GM13977 (cell line): ENCODE measurements around the gene CFAP119.

Experiments used
- DNase-seq: peaks from one replicate; pipeline ENCODE4 v3.0.0; 2012; ENCODE audit warnings: low spot score
- in situ Hi-C: fragments of 300-500 bp; cut with MboI; formaldehyde crosslinking; loops from one replicate; pipeline ENCODE4 v1.12.0; 2022; ENCODE audit warnings: low sequenced_read_pairs, low pct_unique_long_range_greater_than_20kb, mixed read lengths, inconsistent platforms; ENCODE audit not compliant: unreplicated experiment
- TF ChIP-seq, protein P1 (sequence below): IDR thresholded peaks from 2 replicates; pipeline ENCODE4 v1.5.1; 2012; ENCODE audit warnings: mild to moderate bottlenecking, control low read depth; ENCODE audit not compliant: insufficient read depth; ENCODE audit errors: extremely low read depth, missing control alignments

Gene CFAP119

DNA sequence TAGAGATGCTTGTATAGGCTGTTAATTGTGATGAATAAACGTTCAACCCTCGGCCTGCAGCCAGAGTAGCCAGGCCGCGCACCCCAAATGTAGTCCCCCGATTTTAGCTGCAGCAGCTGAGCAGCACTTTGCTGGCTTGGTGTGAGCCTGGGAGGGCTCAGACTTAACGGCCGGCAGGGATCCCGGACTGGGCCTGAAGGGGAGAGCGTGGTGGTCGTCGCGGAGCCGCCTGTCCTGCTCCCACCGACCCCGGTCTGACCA, 13.2 kb upstream of the CFAP119 start:
- TF ChIP-seq, protein P1, sequence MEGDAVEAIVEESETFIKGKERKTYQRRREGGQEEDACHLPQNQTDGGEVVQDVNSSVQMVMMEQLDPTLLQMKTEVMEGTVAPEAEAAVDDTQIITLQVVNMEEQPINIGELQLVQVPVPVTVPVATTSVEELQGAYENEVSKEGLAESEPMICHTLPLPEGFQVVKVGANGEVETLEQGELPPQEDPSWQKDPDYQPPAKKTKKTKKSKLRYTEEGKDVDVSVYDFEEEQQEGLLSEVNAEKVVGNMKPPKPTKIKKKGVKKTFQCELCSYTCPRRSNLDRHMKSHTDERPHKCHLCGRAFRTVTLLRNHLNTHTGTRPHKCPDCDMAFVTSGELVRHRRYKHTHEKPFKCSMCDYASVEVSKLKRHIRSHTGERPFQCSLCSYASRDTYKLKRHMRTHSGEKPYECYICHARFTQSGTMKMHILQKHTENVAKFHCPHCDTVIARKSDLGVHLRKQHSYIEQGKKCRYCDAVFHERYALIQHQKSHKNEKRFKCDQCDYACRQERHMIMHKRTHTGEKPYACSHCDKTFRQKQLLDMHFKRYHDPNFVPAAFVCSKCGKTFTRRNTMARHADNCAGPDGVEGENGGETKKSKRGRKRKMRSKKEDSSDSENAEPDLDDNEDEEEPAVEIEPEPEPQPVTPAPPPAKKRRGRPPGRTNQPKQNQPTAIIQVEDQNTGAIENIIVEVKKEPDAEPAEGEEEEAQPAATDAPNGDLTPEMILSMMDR, result no peak
- DNase-seq, result no peak
- in situ Hi-C loops, result no loop called here

DNA sequence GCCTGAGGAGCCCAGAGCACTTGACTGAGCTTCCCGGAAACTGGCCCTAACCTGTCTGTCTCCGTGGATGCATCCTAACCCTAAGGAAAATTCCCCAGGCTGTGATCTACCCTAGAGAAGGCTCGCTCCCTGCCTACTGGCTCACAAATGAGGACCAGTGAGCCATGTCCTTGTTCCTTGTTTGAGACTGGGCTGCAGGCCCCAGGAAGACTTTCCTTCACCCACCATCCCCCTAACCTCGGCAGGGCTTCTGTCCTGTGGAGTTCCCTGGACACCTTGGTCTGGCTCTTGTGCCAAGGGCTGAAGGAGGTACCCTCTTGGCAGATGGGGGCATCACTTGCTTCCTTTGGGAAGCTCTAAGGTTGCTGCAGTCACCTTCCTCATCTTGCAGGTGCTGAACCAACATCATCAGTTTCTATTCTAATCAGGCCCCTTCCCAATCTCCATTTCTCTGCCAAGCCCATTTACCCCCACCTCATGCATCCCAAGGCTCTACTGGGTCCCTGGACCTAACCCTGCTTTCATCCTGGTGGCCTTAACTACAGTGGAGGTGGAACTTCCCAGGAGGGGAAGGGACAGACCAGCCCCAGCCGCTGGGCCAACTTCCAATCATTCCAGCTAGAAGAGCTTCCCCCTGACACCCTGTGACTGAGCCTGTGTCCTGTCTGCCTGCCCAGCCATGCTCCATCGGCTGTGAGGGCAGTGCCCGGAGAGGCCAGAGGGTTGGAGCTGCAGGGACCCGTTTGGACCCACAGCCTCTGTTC, 12.7 kb upstream of the CFAP119 start:
- TF ChIP-seq, protein P1, result no peak
- no peak for DNase-seq
- in situ Hi-C loops, result no loop called here

DNA sequence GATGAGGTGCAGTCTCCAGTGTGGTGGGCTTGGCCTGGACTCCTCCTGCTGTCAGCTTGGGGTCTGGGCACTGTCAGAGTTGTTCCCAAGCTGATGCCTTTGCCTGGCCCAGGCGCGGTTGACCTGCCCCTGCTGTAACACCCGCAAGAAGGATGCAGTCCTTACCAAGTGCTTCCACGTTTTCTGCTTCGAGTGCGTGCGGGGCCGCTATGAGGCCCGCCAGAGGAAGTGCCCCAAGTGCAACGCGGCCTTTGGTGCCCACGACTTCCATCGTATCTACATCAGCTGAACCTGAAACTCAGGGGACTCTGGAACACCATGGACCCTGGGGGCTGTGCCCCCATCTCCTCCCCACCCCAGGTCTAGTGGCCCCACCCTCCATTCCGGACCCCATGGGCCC, 12.0 kb upstream of the CFAP119 start:
- in situ Hi-C loops, result no loop called here
- TF ChIP-seq, protein P1, result no peak
- no peak for DNase-seq

DNA sequence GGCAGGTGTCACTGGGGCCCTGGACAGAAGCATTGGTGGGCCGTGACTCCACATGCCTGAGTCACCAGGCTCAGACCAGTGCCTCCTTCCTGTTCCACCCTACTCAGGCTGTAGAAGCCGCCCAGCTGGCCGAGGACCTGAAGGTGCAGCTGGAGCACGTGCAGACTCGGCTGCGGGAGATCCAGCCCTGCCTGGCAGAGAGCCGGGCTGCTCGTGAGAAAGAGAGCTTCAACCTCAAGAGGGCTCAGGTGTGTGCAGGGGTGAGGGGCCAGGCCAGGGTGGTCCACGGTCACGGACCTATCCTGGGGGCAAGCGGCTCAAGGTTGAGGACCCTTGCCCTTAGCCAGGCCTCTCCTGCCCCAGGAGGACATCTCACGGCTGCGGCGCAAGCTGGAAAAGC, 9.9 kb upstream of the CFAP119 start:
- TF ChIP-seq, protein P1, result no peak
- in situ Hi-C loops, result no loop called here
- DNase-seq, result no peak

DNA sequence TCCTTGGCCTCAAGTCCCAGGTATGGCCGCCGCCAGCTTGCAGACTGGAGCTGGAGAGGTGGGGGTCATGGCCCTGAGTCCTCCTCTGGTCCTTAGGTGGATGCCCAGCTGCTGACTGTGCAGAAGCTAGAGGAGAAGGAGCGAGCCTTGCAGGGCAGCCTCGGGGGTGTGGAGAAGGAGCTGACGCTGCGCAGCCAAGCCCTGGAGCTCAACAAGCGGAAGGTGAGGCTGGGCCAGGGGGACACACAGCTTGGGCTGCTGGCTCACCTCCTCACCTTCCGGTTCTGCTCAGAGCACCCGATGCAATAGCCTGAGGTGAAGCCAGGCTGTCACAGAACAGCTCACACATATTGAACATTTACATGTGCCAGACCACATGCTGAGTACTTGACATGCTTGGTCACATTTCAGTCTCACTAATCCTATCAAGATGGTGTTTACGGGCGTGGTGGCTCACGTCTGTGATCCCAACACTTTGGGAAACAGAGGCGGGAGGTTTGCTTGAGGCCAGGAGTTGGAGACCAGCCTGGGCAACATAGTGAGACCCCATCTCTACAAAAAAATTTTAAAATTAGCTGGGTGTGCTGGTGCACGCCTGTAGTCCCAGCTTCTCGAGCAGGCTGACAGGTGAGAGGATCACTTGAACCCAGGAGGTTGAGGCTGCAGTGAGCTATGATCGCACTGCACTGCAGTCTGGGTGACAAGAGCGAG, 7.7 kb upstream of the CFAP119 start:
- no peak for DNase-seq
- in situ Hi-C loops, result no loop called here
- TF ChIP-seq, protein P1, result no peak

DNA sequence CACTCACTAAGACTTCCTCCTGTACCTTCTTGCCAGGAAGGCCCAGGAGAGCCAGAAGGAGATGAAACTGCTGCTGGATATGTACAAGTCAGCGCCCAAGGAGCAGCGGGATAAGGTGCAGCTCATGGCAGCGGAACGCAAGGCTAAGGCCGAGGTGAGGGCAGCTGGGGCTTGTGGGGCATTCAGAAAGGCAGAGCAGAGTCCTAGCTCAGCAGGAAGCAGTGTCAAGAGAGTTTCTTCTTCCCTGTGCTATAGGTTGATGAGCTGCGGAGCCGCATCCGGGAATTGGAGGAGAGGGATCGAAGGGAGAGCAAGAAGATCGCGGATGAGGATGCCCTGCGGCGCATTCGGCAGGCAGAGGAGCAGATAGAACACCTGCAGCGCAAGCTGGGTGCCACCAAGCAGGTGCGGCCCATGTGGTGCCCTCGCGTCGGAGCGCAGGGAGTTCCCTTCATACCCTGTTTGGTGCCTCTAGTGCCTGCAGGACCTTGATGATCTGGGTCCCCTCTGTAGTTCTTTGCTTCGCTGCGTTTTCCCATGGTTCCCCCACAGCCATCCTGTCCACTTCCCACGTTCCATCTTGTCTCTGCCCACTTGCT, 6.8 kb upstream of the CFAP119 start:
- DNase-seq, result no peak
- TF ChIP-seq, protein P1, result no peak
- in situ Hi-C loops, result no loop called here
